Duodenal mucosa (tissue), 2 donors: ENCODE measurements around the gene SOX8.

Experiments used
- H3K27ac ChIP-seq: one replicate; pipeline ENCODE4 v1.7.0; 2013; ENCODE audit warnings: low read depth, low read length
- H3K27me3 ChIP-seq, 2 donors: one replicate each; pipeline ENCODE4 v1.7.0; 2013; ENCODE audit warnings: low read length in 2 of 2, control low read depth in 1 of 2; ENCODE audit not compliant: insufficient read depth in 2 of 2, control insufficient read depth in 1 of 2
- H3K36me3 ChIP-seq, 2 donors: one replicate each; pipeline ENCODE4 v1.7.0; 2013; ENCODE audit warnings: low read length in 2 of 2, control low read depth in 1 of 2; ENCODE audit not compliant: insufficient read depth in 2 of 2, control insufficient read depth in 1 of 2
- H3K4me1 ChIP-seq, 2 donors: one replicate each; pipeline ENCODE4 v1.7.0; 2013; ENCODE audit warnings: low read length in 2 of 2, control low read depth in 1 of 2; ENCODE audit not compliant: insufficient read depth in 2 of 2, control insufficient read depth in 1 of 2
- H3K4me3 ChIP-seq, 2 donors: one replicate each; pipeline ENCODE4 v1.7.0; 2013; ENCODE audit warnings: low read length in 2 of 2, low read depth in 1 of 2
- H3K9ac ChIP-seq, 2 donors: one replicate each; pipeline ENCODE4 v1.7.0; 2013; ENCODE audit warnings: low read length in 2 of 2, low read depth in 1 of 2
- H3K9me3 ChIP-seq, 2 donors: one replicate each; pipeline ENCODE4 v1.7.0; 2013; ENCODE audit warnings: low read length in 2 of 2, control low read depth in 1 of 2; ENCODE audit not compliant: control insufficient read depth in 1 of 2

SOX8 gene

GRCh38 chr16:981695-982144, at the start of gene SOX8:
Gene SOX8 (plus strand): TSS chr16:981770. CDS start chr16:981923, 153 bp downstream.
- Histone ChIP-seq H3K4me3 (peak within 1 kb of the TSS; percentile 35 to 45), H3K27ac (no peak within 1 kb of the TSS), H3K4me1 (no peaks in the 10 kb centered on the region), H3K9ac (no peak within 1 kb of the TSS), H3K27me3 (peaks cover 17 to 21% of the 10 kb centered on the region in 2 donors), H3K9me3 (no peaks in the 10 kb centered on the region), H3K36me3 (no peaks in the 10 kb centered on the region)

GRCh38 chr16:932831-933330, 48.7 kb upstream of the SOX8 start:
- Histone ChIP-seq H3K9ac (no peak overlapping the region), H3K9me3 (no peaks in the 10 kb centered on the region), H3K27me3 (no peaks in the 10 kb centered on the region), H3K4me1 (no peaks in the 10 kb centered on the region), H3K36me3 (peaks cover 7 to 18% of the 10 kb centered on the region in 2 donors), H3K4me3 (no peak overlapping the region), H3K27ac (no peak overlapping the region)

GRCh38 chr16:933581-933980, 48.0 kb upstream of the SOX8 start:
- Histone ChIP-seq H3K4me1 (no peaks in the 10 kb centered on the region), H3K9me3 (no peaks in the 10 kb centered on the region), H3K4me3 (no peak overlapping the region), H3K36me3 (peaks cover 7 to 18% of the 10 kb centered on the region in 2 donors), H3K27me3 (no peaks in the 10 kb centered on the region), H3K27ac (no peak overlapping the region), H3K9ac (no peak overlapping the region)

- Histone ChIP-seq H3K27me3 (no peaks in the 10 kb centered on the region), H3K9me3 (no peaks in the 10 kb centered on the region), H3K4me3 (no peak overlapping the region), H3K9ac (no peak overlapping the region), H3K4me1 (no peaks in the 10 kb centered on the region), H3K36me3 (peaks cover 7 to 18% of the 10 kb centered on the region in 2 donors), H3K27ac (no peak overlapping the region)
Observed at GRCh38 chr16:934178-934577, 47.4 kb upstream of the SOX8 start.

GRCh38 chr16:935684-936083, 45.9 kb upstream of the SOX8 start:
- H3K27ac ChIP-seq: no peak overlapping the region

GRCh38 chr16:937311-937710, 44.3 kb upstream of the SOX8 start:
- H3K27ac ChIP-seq: no peak overlapping the region
- no peak overlapping the region for H3K4me3 ChIP-seq
- peaks cover 7 to 9% of the 10 kb centered on the region in 2 donors for H3K36me3 ChIP-seq

More at GRCh38 chr16:935684-936083, 45.9 kb upstream of the SOX8 start:
- Histone ChIP-seq H3K4me1 (no peaks in the 10 kb centered on the region), H3K4me3 (no peak overlapping the region), H3K9me3 (no peaks in the 10 kb centered on the region), H3K36me3 (peaks cover 7 to 14% of the 10 kb centered on the region in 2 donors), H3K9ac (no peak overlapping the region), H3K27me3 (no peaks in the 10 kb centered on the region)

GRCh38 chr16:937723-938122, 43.8 kb upstream of the SOX8 start:
- H3K9me3 ChIP-seq: peaks cover 13 to 15% of the 10 kb centered on the region in 2 donors
- no peaks in the 10 kb centered on the region for H3K27me3 ChIP-seq
- no peak overlapping the region for H3K4me3 ChIP-seq
- peaks cover 9 to 11% of the 10 kb centered on the region in 2 donors for H3K36me3 ChIP-seq
- no peak overlapping the region for H3K9ac ChIP-seq
- H3K27ac ChIP-seq: no peak overlapping the region
- no peaks in the 10 kb centered on the region for H3K4me1 ChIP-seq

More at GRCh38 chr16:937311-937710, 44.3 kb upstream of the SOX8 start:
- Histone ChIP-seq H3K27me3 (no peaks in the 10 kb centered on the region), H3K9ac (no peak overlapping the region), H3K4me1 (no peaks in the 10 kb centered on the region), H3K9me3 (peaks cover 10 to 11% of the 10 kb centered on the region in 2 donors)

GRCh38 chr16:938136-938535, 43.4 kb upstream of the SOX8 start:
- H3K27ac ChIP-seq: no peak overlapping the region
- peaks cover 9 to 11% of the 10 kb centered on the region in 2 donors for H3K36me3 ChIP-seq
- peaks cover 13 to 17% of the 10 kb centered on the region in 2 donors for H3K9me3 ChIP-seq
- no peak overlapping the region for H3K9ac ChIP-seq
- no peaks in the 10 kb centered on the region for H3K27me3 ChIP-seq
- H3K4me3 ChIP-seq: no peak overlapping the region
- no peaks in the 10 kb centered on the region for H3K4me1 ChIP-seq

GRCh38 chr16:938752-939151, 42.8 kb upstream of the SOX8 start:
- Histone ChIP-seq H3K9me3 (peaks cover 13 to 17% of the 10 kb centered on the region in 2 donors), H3K9ac (no peak overlapping the region), H3K36me3 (peaks cover 5% of the 10 kb centered on the region in 2 donors), H3K4me1 (no peaks in the 10 kb centered on the region), H3K4me3 (no peak overlapping the region), H3K27me3 (no peaks in the 10 kb centered on the region), H3K27ac (no peak overlapping the region)

- no peaks in the 10 kb centered on the region for H3K4me1 ChIP-seq
- H3K27me3 ChIP-seq: no peaks in the 10 kb centered on the region
- peaks cover 4 to 5% of the 10 kb centered on the region in 2 donors for H3K36me3 ChIP-seq
- no peak overlapping the region for H3K9ac ChIP-seq
- H3K9me3 ChIP-seq: peaks cover 13 to 17% of the 10 kb centered on the region in 2 donors
- no peak overlapping the region for H3K27ac ChIP-seq
- H3K4me3 ChIP-seq: no peak overlapping the region
Observed at GRCh38 chr16:939311-939710, 42.3 kb upstream of the SOX8 start.
